NCI-H146 (cell line): ENCODE data around the gene SCD.

Experiments used
- DNase-seq: peaks from one replicate; lab custom pipeline; 2025; lab: John Stamatoyannopoulos, UW

Gene SCD

DNA sequence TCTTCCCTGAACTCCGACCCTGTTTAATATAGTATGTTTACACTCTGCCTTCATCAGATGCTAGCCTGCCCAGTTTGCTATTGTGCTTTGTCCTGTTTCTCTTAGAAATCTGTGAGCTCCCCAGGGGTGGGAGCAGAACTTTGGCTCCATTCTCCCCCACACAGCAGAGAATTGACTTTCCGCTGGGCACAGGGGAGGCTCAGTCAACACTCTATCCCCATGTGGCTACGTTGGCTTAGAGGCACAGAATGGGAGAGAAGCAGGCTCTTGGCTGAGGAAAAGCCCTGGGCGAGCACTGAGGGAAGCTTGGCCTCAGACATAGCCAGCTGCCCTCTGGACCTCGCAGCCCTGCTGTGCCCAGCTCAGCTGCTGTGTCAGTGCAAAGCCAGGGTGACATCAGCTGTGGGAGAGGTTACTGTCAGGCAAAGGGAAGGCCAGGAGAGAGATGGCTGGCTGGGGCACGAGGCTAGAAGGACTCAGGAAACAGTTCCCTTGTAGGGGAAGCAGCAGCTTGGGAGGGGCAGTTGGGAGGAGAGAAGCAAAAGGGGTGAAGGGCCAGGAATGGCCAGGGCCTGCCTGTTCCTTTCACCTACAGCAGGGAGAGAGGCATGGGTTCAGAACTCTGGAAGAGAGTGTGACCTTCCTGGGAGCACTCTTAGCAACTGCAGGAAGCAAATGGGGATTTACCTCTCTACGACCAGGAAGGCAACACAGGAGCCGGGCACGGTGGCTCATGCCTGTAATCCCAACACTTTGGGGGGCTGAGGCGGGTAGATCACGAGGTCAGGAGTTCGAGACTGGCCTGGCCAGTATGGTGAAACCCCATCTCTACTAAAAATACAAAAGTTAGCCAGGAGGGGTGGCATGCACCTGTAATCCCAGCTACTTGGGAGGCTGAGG, 5.8 kb upstream of the SCD start:
- peak; percentile 77 for DNase-seq

DNA sequence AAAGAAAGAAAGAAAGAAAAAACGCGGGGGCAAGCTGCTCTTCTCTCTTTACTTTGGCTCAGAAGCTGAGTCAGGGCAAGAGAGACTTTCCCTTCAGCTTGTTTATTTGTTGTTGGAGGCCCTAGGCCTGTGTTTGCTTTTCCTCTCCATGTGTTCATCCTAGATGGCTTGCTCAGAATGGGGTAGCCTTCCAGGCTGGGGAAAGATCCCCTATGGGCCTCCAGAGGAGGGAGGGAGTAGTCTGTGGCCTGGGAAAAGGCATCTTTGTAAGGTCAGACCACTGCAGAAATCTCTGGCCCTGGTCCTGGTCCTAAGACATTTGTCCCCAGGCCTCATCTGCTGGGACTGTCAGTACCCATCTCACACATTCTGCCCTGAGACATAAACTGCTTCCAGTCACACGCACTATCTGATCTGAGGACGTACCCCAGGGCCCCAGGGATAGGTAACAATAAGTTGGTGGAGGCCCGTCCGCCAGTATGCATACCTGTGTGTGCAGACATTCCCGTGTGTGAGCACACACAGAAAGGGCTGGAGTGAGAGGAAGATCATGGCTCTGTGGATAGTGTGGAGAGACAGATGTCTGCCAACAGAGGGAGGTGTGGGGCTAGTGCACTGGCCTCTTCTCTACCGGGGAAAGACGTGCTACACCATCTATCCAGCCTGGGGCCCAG, 4.9 kb upstream of the SCD start:
- DNase-seq: peak; percentile 70

DNA sequence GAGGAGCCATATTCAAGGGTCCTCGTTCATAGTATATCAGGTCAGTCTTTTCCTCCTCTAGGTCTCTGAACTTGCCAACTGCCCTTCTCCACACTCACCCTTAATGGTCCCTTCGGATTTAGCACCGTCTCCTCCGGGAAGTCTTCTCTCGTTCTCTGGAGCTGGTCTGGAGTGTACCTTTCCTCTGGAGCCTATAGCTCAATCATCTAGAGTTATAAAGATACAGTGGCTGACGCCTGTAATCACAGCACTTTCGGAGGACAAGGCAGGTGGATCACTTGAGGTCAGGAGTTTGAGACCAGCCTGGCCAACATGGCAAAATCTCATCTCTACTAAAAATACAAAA, 4.4 kb upstream of the SCD start:
- no peak for DNase-seq

DNA sequence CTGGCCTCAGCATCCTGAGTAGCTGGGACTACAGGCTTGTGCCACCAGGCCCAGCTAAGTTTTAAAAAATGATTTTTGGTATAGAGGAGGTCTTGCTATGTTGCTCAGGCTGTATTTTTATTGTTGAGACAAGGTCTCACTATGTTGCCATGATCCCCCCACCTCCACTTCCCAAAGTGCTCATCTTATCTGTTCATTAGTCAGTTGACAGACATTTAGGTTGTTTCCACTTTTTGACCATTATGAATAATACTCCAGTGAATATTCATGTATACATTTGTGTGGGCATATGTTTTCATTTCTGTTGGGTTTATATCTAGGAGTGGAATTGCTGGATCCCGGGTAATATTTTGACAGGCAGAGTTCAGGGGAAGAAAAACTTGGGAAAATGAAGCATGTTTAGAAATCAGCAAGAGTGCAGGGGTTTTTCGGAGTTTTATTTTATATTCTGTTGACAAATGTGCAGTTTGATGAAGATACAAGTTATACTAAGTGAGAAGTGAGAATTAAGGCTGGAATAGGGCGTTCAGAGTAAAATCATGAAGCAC, 2.7 kb upstream of the SCD start:
- DNase-seq: no peak

DNA sequence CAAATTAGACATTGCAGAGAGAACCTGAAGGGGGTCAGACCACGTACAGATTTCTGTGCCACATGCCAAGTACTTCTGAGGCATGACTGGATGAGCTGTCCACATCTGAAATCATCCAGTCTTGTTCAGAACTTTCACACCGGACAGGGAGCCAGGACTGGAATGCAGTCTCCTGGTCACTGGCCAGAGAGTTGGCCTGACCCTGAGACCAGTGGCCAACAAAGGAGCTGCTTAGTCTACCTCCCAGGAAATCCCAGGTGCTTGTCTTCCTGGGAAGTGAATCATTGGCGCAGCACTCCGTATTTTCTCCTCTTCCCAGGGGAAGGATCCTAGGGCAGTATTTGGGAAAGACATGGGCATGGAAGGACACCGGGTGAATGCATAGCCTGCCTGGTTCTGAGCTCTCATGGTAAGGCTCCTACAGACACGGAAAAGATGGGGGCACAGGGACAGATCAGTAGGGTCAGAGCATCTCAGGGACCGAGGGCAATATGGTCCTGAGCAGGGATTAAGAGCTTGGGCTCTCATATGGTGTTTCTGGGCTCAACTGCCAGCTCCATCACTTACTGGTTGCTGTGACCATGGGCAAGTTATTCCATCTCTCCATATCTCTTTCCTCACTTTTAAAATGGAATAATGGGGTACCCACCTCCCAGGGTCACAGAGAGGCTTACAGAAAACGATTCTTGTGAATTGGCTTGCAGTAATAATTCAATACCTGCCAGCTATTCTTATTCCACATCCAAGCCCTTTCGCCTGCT, 1.3 kb upstream of the SCD start:
- peak; percentile 34 for DNase-seq

DNA sequence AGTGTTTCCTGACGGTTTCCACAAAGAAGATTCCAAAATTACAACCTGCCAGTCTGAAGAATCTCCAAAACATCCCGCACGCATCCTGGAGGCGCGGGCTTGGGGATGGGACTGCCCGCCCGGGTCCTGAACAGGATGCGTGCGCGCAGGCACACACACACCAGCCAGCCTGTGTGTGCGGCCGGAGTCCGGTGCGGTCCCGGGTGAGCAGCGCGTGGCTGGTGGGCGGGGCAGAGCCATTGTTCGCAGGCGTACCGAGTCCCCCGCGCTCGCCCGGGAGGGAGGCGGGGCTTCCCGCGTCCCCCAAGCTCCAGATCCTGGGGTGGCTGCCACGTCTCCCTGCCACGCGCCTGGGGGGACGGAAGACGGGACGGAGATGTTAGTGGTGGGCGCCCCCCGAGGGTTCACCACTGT, 675 bp upstream of the SCD start:
- DNase-seq: peak; percentile 82

DNA sequence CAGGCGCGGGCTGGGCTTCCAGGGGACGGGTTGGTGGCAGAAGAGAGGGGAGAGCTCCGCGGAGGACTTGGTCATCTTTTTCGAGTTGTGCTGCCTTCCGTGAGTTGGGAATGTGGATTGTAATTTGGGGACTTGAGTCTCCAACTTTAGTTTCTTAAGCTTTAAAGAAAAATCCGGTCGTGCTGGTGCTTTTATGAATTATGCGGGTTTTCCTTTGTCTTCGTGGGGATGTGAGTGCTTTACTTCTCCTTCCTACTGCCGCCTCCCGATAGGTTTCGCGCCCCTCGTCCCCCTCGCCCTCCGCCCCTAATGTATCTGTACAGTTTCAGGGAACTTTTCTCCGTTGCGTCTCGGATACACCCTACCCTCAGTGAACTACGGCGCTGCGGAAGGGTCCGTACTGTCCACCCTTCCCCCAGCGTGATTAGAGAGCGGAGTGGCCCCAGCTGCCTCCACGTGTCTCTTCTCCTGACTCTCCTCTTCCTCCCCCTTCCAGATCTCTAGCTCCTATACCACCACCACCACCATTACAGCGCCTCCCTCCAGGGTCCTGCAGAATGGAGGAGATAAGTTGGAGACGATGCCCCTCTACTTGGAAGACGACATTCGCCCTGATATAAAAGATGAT, 649 bp downstream of the SCD start:
- peak; percentile 22 for DNase-seq

DNA sequence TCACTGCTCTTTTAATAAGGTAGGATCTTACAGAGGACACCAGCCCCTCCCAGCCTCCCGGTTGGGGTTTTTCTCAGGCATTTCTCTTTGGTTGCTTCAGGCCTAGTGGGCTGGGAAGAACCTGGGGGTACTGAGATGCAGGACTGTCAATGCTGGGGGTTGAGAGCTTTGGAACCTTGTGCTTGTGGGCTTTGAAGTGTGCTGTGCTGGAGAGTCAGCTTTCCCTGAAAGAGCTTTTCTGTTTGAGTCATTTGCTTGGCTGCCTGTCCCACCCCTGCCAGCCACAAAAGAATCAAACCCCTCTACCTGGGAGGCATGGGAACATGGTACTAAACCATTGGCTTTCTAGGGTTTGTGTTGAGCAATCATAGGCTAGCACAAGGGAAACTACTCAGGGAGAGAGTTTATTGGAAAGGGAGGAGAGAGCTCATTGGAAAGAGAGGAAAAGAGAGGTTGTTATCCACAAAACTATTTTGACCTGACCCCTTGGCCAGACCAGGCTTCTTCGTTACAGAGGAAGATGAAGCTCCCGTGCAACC, 1.4 kb downstream of the SCD start:
- DNase-seq: no peak

DNA sequence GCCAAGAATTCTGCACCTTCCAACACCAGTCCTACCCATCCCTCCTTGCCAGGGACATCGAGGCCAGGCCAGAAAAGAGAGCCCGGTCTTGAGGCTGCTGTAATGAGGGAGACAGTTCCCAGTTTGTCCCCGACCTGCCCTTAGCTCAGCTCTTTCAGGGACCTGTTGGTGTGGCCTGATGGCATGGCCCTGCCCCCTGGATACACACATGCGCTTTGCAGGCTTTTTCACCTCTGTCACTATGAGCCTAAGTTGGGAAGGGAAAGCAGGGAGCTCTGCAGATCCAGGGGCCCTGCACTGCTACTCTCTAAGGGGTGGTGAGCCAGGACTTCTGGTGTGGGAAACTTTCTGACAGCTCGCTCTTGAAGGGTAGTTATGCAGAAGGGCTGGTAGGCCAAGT, 2.1 kb downstream of the SCD start:
- DNase-seq: no peak

DNA sequence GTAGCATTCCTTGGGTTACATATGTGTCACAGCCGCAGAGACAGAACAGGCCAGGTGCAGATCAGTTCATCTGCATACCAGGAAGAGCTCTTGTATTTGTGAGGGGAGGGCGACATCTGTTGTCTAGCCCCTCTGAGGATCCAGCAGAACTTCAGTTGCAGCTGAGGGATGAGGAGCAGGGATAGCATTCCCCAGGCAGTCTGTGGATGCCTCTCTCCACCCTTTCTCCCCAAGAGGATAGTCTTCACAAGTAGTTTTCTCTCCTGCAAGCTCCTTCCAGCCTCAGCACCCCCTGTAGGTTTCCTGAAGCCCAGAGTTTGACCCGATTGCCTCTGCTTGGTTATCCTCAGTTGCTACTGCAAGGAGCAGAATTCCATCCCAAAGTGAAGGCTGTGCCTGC, 2.6 kb downstream of the SCD start:
- DNase-seq: peak; percentile 24

DNA sequence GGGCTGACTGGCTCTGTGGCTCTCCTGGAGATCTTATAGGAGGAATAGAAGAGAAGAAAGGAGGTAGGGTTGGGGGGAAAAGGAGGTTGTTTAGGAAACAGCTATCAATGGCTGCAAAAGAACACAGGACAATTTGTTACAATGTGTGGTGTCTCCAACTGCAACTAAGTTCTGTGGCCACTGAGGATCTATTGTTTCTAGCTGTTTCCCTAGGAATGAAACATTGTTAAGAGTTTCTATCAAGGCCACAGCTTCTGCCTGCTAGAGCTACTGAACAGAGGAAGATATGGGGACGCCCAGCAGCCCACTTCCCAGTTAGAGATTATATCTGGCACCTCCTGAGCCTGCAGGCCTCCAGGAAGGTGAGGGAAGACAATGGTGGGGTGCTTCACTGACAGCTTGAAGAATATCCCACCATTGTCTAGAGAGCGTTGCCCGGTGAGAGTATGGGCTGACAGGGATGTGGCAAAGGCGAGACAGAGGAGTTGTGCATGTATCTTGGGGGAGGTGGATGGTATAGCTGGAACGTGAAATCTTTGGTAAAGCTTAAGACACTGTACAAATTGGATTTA, 4.0 kb downstream of the SCD start:
- DNase-seq: no peak

DNA sequence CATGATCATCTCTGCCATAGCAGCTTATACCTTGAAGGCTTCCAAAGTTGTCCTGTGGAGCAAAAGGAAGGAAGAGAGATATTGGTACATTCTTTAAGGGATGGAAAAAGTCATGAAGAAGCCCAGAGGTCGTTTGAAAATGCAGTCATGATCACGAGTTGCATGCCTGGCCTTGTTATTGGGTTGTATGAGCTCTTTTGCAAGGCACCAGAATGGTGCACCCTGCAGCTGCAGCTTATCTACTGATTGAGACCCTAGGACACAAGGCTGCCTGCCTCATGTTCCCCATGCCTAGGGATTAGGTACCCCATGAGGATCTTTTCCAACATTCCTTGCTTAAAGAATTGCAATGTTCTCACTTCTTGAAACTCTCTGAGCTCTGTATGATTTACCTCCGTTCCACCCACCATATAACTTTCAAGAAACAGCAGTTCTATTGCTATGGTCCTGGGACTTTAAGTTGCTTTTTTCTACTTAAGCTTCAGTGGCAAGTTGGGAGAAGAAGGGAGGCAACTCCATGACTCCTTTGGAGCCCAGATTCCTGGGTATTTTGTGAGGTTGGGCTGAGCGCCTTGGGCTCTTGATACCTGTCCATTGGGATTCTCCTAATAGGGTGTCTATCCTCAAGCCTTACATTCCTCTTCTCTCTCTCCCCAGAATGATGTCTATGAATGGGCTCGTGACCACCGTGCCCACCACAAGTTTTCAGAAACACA, 6.9 kb downstream of the SCD start:
- DNase-seq: no peak

DNA sequence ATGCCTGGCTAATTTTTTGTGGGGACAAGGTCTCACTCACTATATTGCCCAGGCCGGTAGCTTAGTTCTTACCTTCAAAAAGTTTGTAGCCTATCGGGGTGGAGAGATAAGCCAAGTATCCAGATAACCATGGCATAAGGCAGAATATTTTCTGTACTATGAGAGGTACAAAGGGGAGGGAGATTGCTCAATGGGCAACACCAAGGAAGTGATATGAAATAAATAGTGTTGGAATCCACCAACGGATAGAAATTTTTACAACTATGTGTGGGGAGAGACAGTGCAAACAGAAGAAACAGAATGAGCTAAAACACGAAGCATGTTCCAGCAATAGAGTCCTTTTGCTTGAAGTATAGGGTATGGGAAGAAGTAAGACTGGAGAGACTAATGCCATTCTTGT, 8.1 kb downstream of the SCD start:
- DNase-seq: no peak

DNA sequence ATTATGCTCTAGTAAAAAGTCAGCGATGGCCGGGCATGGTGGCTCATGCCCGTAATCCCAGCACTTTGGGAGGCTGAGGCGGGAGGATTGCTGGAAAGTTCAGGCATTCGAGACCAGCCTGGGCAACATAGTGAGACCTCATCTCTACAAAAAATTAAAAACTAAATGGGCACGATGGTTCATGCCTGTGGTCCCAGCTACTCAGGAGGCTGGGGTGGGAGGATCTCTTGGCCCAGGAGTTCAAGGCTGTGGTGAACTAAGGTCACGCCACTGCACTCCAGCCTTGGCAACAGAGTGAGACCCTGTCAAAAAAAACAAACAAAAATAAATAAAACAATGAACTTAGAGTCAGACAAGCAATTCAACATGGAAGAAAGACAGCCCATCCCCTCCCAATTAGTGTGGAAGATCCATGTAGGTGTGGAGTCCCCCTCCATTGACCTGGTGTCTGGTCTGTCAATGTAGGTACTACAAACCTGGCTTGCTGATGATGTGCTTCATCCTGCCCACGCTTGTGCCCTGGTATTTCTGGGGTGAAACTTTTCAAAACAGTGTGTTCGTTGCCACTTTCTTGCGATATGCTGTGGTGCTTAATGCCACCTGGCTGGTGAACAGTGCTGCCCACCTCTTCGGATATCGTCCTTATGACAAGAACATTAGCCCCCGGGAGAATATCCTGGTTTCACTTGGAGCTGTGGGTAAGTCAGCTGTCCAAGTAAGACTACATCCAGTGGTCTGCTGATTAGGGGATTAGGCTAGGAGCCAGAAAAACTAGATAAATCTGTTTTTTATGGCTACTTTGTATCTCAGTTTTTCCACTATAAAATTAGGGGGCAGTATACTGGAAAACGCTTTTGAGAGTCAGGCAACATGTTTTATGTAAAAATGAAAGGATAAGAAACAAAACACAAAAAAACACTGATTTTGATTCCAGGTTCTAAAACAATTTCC, 9.3 kb downstream of the SCD start:
- DNase-seq: no peak

DNA sequence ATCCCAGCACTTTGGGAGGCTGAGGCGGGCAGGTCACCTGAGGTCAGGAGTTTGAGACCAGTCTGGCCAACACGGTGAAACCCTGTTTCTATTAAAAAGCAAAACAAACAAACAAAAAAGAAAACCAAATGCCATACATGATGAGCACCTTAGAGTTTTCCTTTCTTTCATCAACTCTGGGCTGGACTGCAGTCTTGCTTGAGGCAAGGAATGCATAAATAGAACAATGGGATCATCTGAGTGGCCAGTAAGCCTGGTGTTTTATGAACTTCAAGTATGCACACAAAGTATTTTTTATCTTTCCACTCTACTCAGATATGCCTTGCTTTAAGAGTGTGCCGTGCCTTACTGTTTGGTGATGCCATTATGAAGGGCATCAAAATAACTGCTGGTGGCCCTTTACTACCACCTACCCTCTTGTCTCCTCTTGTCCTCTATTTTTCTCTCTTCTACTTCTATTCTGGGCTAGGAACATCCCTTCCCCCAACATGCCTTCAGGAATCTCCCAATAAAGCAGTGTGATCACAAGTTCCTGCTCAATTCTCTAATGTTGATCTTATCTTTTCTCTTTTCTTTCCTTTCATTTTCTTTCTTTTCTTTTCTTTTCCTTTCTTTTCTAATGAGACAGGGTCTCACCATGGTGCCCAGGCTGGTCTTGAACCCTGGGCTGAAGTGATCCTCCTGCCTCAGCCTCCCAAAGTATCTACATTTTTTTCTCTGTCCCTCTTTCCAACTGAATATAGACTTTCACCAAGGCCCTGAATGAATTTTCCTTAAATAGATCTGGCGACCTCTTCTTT, 10.2 kb downstream of the SCD start:
- DNase-seq: no peak

DNA sequence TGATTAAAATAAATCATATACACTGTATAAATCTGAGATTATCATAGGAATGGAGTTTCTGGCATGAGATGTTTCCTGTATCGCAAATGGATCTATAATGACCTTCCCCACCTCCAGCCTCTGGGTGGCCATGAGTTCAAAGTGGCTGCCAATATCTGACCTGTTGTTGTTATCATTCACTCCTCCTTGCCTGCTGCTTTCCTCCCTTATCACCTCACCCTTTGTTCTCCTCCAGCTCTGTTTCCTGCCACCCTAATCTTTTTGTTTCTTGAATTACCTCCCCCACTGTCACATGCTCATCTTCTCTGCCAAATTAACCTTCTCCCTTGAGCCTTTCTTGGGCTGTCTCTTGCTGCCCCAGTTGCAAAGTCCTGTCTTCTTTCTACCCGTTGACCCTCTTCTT, 12.0 kb downstream of the SCD start:
- DNase-seq: no peak

DNA sequence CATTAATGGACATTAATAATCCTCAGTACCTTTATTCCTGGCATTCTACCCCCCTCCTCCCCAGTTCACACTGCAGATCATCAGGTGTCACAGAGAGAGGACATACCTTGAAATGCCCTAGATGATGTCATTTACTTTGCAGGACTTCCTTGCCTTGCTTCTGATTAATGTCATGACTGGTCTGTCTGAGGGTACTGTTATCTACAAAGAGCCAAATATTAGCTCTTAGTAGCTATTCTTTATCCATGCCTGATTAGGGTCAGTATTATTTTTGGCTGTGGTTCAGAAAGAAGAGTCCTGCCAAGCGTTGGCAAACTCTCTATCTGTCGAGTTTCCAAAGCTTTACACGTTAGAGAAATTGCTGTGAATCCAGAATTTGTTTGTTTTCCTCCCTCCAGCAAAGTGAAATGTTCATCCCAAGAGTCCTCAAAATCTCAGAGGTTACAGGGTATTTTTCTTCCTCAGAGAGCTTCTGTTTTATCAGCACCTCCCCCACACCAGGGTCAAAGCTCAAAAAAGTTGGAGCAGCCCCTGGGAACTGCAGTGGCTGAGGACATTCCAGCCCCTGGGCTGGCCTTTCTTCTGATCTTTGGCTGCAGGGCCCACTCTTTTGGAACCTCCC, 12.6 kb downstream of the SCD start:
- no peak for DNase-seq

DNA sequence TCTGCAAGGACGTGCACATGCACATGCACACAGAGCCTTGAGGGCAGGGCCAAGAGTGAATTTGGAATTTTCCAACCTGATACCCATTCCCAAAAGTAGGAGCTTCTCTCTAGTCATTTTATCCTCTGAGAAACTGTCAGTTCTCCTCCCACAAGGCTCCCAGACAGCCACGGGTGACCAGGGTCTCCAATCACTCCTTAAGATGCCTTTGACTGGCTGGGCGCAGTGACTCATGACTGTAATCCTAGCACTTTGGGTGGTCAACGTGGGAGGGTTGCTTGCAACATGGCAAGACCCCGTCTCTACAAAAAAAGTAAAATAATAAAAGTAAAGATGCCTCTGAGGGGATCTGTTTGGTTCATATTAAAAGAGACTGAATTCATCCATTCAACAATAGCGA, 13.2 kb downstream of the SCD start:
- no peak for DNase-seq
